ENCODE results near the gene MIPOL1. TPM values are rescaled to one million over a fixed set of nuclear protein-coding genes. Genes with fewer than 3 reads are reported as not detected.

The MIPOL1 gene
- total and polyA plus RNA-seq, 9 donors = 5.0 to 29.5 (median 20.5) TPM

- H3K27me3 ChIP-seq = no peaks in the 10 kb centered on the region
- H3K27ac ChIP-seq = no peak overlapping the region
- no peaks in the 10 kb centered on the region for H3K9me3 ChIP-seq
- intact Hi-C loops (cut with DNase I) = no loop called here
- no peak for TF ChIP-seq CTCF (IDR thresholded peaks at IDR 0.05)
- no peak for TF ChIP-seq EP300 (IDR thresholded peaks at IDR 0.05)
- no peak for TF ChIP-seq POLR2A (IDR thresholded peaks at IDR 0.05)
- no peaks in the 10 kb centered on the region for H3K36me3 ChIP-seq
- DNase-seq = no peak
- 93 to 95% (median 94%) methylated on average over 8 of the region's 8 CpGs for WGBS, 3 donors
- H3K4me3 ChIP-seq = no peak overlapping the region
- H3K4me1 ChIP-seq (ENCODE audit: insufficient read depth) = no peaks in the 10 kb centered on the region
These were observed 27.5 kb upstream of the MIPOL1 start for GRCh38 chr14:37170237-37170636.

GRCh38 chr14:37170993-37171392 is 26.7 kb upstream of the MIPOL1 start:
- no peak for DNase-seq
- H3K4me1 ChIP-seq (ENCODE audit: insufficient read depth) = no peaks in the 10 kb centered on the region
- H3K27ac ChIP-seq = no peak overlapping the region
- TF ChIP-seq EP300 (IDR thresholded peaks at IDR 0.05) (no peak), POLR2A (IDR thresholded peaks at IDR 0.05) (no peak), CTCF (IDR thresholded peaks at IDR 0.05) (no peak)
- no peaks in the 10 kb centered on the region for H3K9me3 ChIP-seq
- H3K4me3 ChIP-seq = no peak overlapping the region
- H3K36me3 ChIP-seq = no peaks in the 10 kb centered on the region
- intact Hi-C loops (cut with DNase I) = no loop called here
- no peaks in the 10 kb centered on the region for H3K27me3 ChIP-seq
- WGBS, 3 donors = 75 to 80% (median 79%) methylated on average over 10 of the region's 10 CpGs

GRCh38 chr14:37171678-37172023 is 26.1 kb upstream of the MIPOL1 start:
- no peaks in the 10 kb centered on the region for H3K36me3 ChIP-seq
- DNase-seq = no peak
- H3K9me3 ChIP-seq = no peaks in the 10 kb centered on the region
- WGBS, 3 donors = 1 to 3% (median 1%) methylated on average over 6 of the region's 6 CpGs
- no peaks in the 10 kb centered on the region for H3K27me3 ChIP-seq
- peak overlapping the region in 1 of 2 donors; percentile 93 for H3K27ac ChIP-seq
- H3K4me1 ChIP-seq (ENCODE audit: insufficient read depth) = no peaks in the 10 kb centered on the region
- intact Hi-C loops (cut with DNase I) = no loop called here
- peak overlapping the region; percentile 86 for H3K4me3 ChIP-seq
- no peak for TF ChIP-seq EP300 (IDR thresholded peaks at IDR 0.05)
- TF ChIP-seq POLR2A (IDR thresholded peaks at IDR 0.05) = no peak
- no peak for TF ChIP-seq CTCF (IDR thresholded peaks at IDR 0.05)

- Histone ChIP-seq H3K36me3 (no peaks in the 10 kb centered on the region), H3K9me3 (no peaks in the 10 kb centered on the region), H3K4me3 (peak within 1 kb of the TSS; percentile 86), H3K27me3 (no peaks in the 10 kb centered on the region), H3K27ac (peak within 1 kb of the TSS; percentile 92 to 93), H3K4me1 (ENCODE audit: insufficient read depth) (no peaks in the 10 kb centered on the region)
- intact Hi-C loops (cut with DNase I) = no loop called here
- WGBS, 3 donors = 0% methylated on average over 57 to 66 of the region's 66 CpGs
- peak; percentile 70 to 83 (median 77) for DNase-seq
- TF ChIP-seq CTCF (IDR thresholded peaks at IDR 0.05) = no peak
- peak; percentile 69 for TF ChIP-seq POLR2A (IDR thresholded peaks at IDR 0.05)
- no peak for TF ChIP-seq EP300 (IDR thresholded peaks at IDR 0.05)
These were observed 25.5 kb upstream of the MIPOL1 start, which contains the start of gene SLC25A21 for GRCh38 chr14:37172024-37172869. SLC25A21 (minus strand) TSS chr14:37172606.

Measured in ovary (tissue), 9 donors.